ENCODE measurements around the gene KIF6.

KIF6 gene

GRCh38 chr6:39411001-39411400, 314.2 kb downstream of the KIF6 start:
- no peak for DNase-seq (ENCODE audit: extremely low read depth, low read depth)
- TF ChIP-seq CTCF (IDR thresholded peaks at IDR 0.05; ENCODE audit: low read depth, low read length) = no peak

- TF ChIP-seq CTCF (IDR thresholded peaks at IDR 0.05; ENCODE audit: low read depth, low read length) = no peak
- no peak for DNase-seq (ENCODE audit: extremely low read depth, low read depth)
These were observed 315.3 kb downstream of the KIF6 start for GRCh38 chr6:39409889-39410288.

GRCh38 chr6:39407446-39407993, 317.7 kb downstream of the KIF6 start:
- no peak for TF ChIP-seq CTCF (IDR thresholded peaks at IDR 0.05; ENCODE audit: low read depth, low read length)
- DNase-seq (ENCODE audit: extremely low read depth, low read depth) = no peak

GRCh38 chr6:39404312-39404711, 320.9 kb downstream of the KIF6 start:
- TF ChIP-seq CTCF (IDR thresholded peaks at IDR 0.05; ENCODE audit: low read depth, low read length) = no peak
- no peak for DNase-seq (ENCODE audit: extremely low read depth, low read depth)

- TF ChIP-seq CTCF (IDR thresholded peaks at IDR 0.05; ENCODE audit: low read depth, low read length) = no peak
- no peak for DNase-seq (ENCODE audit: extremely low read depth, low read depth)
These were observed 321.9 kb downstream of the KIF6 start for GRCh38 chr6:39403304-39403703.

GRCh38 chr6:39402239-39402751, 322.9 kb downstream of the KIF6 start:
- DNase-seq (ENCODE audit: extremely low read depth, low read depth) = no peak
- no peak for TF ChIP-seq CTCF (IDR thresholded peaks at IDR 0.05; ENCODE audit: low read depth, low read length)

- no peak for TF ChIP-seq CTCF (IDR thresholded peaks at IDR 0.05; ENCODE audit: low read depth, low read length)
These were observed 323.8 kb downstream of the KIF6 start for GRCh38 chr6:39401376-39401775.

More at GRCh38 chr6:39401376-39401775, 323.8 kb downstream of the KIF6 start:
- DNase-seq (ENCODE audit: extremely low read depth, low read depth) = no peak

Data from AG09319 (cell line).